Measurements from ENCODE around the gene HGFAC.

Gene HGFAC

GRCh38 chr4:3446631-3447320, 5.0 kb downstream of the HGFAC start:
- TF ChIP-seq YY1 (IDR thresholded peaks at IDR 0.05; ENCODE audit: low read depth) (no peak), TAF1 (IDR thresholded peaks at IDR 0.05; ENCODE audit: low read depth) (no peak), NFIC (IDR thresholded peaks at IDR 0.05) (no peak), CREB1 (IDR thresholded peaks at IDR 0.05; ENCODE audit: low read depth) (no peak), RAD21 (IDR thresholded peaks at IDR 0.05; ENCODE audit: low read depth) (no peak), USF1 (IDR thresholded peaks at IDR 0.05) (no peak), EGR1 (IDR thresholded peaks at IDR 0.05) (no peak), ZBTB7A (IDR thresholded peaks at IDR 0.05; ENCODE audit: low read depth) (no peak)

GRCh38 chr4:3447431-3448395, 5.9 kb downstream of the HGFAC start:
- no peak for TF ChIP-seq YY1 (IDR thresholded peaks at IDR 0.05; ENCODE audit: low read depth)
- TF ChIP-seq TAF1 (IDR thresholded peaks at IDR 0.05; ENCODE audit: low read depth), result no peak
- TF ChIP-seq REST (IDR thresholded peaks at IDR 0.05; ENCODE audit: low read depth), result no peak
- no peak for TF ChIP-seq MAX (IDR thresholded peaks at IDR 0.05)
- no peak for TF ChIP-seq TEAD4 (IDR thresholded peaks at IDR 0.05)
- TF ChIP-seq EP300 (IDR thresholded peaks at IDR 0.05; ENCODE audit: borderline replicate concordance), result no peak
- no peak for TF ChIP-seq CEBPB (IDR thresholded peaks at IDR 0.05)
- TF ChIP-seq RAD21 (IDR thresholded peaks at IDR 0.05; ENCODE audit: low read depth), result no peak
- no peak for TF ChIP-seq CREB1 (IDR thresholded peaks at IDR 0.05; ENCODE audit: low read depth)
- TF ChIP-seq TCF12 (IDR thresholded peaks at IDR 0.05; ENCODE audit: low read depth), result no peak
- no peak for TF ChIP-seq FOXM1 (IDR thresholded peaks at IDR 0.05; ENCODE audit: borderline replicate concordance, low read depth)
- no peak for TF ChIP-seq ZBTB7A (IDR thresholded peaks at IDR 0.05; ENCODE audit: low read depth)
- TF ChIP-seq EGR1 (IDR thresholded peaks at IDR 0.05), result no peak
- TF ChIP-seq NFIC (IDR thresholded peaks at IDR 0.05), result no peak

GRCh38 chr4:3449047-3449573, 7.3 kb downstream of the HGFAC start:
- no peak for TF ChIP-seq CEBPB (IDR thresholded peaks at IDR 0.05)
- no peak for TF ChIP-seq TAF1 (IDR thresholded peaks at IDR 0.05; ENCODE audit: low read depth)
- no peak for TF ChIP-seq EGR1 (IDR thresholded peaks at IDR 0.05)
- TF ChIP-seq CREB1 (IDR thresholded peaks at IDR 0.05; ENCODE audit: low read depth), result no peak
- TF ChIP-seq ZBTB7A (IDR thresholded peaks at IDR 0.05; ENCODE audit: low read depth), result no peak
- no peak for TF ChIP-seq TCF12 (IDR thresholded peaks at IDR 0.05; ENCODE audit: low read depth)
- no peak for TF ChIP-seq MAX (IDR thresholded peaks at IDR 0.05)
- no peak for TF ChIP-seq EP300 (IDR thresholded peaks at IDR 0.05; ENCODE audit: borderline replicate concordance)
- no peak for TF ChIP-seq USF1 (IDR thresholded peaks at IDR 0.05)
- no peak for TF ChIP-seq RAD21 (IDR thresholded peaks at IDR 0.05; ENCODE audit: low read depth)
- TF ChIP-seq NFIC (IDR thresholded peaks at IDR 0.05), result no peak
- TF ChIP-seq TEAD4 (IDR thresholded peaks at IDR 0.05), result no peak
- no peak for TF ChIP-seq REST (IDR thresholded peaks at IDR 0.05; ENCODE audit: low read depth)
- no peak for TF ChIP-seq FOXM1 (IDR thresholded peaks at IDR 0.05; ENCODE audit: borderline replicate concordance, low read depth)
- TF ChIP-seq YY1 (IDR thresholded peaks at IDR 0.05; ENCODE audit: low read depth), result no peak

GRCh38 chr4:3449574-3450534, 8.1 kb downstream of the HGFAC start:
- no peak for TF ChIP-seq TAF1 (IDR thresholded peaks at IDR 0.05; ENCODE audit: low read depth)
- no peak for TF ChIP-seq REST (IDR thresholded peaks at IDR 0.05; ENCODE audit: low read depth)
- TF ChIP-seq USF1 (IDR thresholded peaks at IDR 0.05), result no peak
- no peak for TF ChIP-seq YY1 (IDR thresholded peaks at IDR 0.05; ENCODE audit: low read depth)
- no peak for TF ChIP-seq FOXM1 (IDR thresholded peaks at IDR 0.05; ENCODE audit: borderline replicate concordance, low read depth)
- no peak for TF ChIP-seq EGR1 (IDR thresholded peaks at IDR 0.05)
- TF ChIP-seq RAD21 (IDR thresholded peaks at IDR 0.05; ENCODE audit: low read depth), result no peak
- TF ChIP-seq TCF12 (IDR thresholded peaks at IDR 0.05; ENCODE audit: low read depth), result no peak
- no peak for TF ChIP-seq MAX (IDR thresholded peaks at IDR 0.05)
- TF ChIP-seq TEAD4 (IDR thresholded peaks at IDR 0.05), result no peak
- no peak for TF ChIP-seq NFIC (IDR thresholded peaks at IDR 0.05)
- TF ChIP-seq ZBTB7A (IDR thresholded peaks at IDR 0.05; ENCODE audit: low read depth), result no peak
- no peak for TF ChIP-seq EP300 (IDR thresholded peaks at IDR 0.05; ENCODE audit: borderline replicate concordance)
- TF ChIP-seq CREB1 (IDR thresholded peaks at IDR 0.05; ENCODE audit: low read depth), result no peak
- TF ChIP-seq CEBPB (IDR thresholded peaks at IDR 0.05), result no peak
